Pulmonary artery endothelial cell (primary cell): ENCODE results near the gene LPP. TPM values are rescaled to one million over a fixed set of nuclear protein-coding genes. Genes with fewer than 3 reads are reported as not detected.

Experiments
- DNase-seq: peaks from one replicate; pipeline ENCODE4 v3.0.0-alpha.2; 2011; ENCODE audit warnings: low read depth, low spot score
- total RNA-seq: library from RNA; depleted of rRNA; stranded (reverse); fragments of >200 nt; gene quantifications from 2 replicates; pipeline ENCODE4 v1.2.3, GENCODE V29; 2014

LPP gene
- total RNA-seq, 1 donor from 2014 or later: 31.5 TPM

DNA sequence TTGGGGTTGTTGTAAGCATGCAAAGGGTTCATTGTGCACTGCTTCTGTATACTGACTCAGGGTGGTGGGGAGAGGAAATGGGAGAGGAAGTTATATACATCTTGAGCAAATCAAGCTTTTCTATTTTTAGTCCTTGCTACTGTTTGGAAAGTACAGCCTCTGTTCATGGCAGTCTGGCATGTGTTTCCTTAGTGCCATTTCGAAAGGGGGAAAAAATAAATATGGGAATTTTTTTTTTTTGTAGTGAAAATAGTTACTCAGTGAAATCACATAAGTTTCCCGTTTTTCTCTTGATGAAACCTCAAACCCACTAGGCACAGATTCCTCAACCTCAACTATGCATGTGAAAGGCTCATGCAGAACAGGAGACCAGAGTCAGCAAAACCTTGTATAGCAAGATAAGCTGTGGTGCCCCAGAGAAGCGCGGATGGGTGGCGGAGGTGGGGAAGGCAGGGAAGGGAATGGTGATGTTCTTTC, 353.3 kb downstream of the LPP start:
- DNase-seq: peak; percentile 47

DNA sequence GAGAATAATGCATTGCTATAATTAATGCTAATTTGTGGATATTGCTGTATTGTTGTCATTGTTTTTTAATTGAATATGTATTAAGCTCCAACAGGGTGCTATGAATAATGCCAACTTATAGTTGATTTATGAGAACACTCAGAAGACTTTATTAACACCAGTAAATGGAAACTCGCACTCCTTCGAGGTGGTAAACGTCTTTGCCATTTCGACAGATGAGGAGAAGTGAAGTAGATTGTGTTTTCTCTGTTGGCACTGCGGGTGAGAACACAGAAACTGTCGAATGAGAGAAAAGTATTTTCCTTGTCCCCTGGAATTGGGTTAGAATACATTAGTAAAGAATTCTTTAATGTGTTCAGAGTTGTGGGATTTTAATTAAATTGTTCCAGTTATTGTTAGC, 354.5 kb downstream of the LPP start:
- no peak for DNase-seq

DNA sequence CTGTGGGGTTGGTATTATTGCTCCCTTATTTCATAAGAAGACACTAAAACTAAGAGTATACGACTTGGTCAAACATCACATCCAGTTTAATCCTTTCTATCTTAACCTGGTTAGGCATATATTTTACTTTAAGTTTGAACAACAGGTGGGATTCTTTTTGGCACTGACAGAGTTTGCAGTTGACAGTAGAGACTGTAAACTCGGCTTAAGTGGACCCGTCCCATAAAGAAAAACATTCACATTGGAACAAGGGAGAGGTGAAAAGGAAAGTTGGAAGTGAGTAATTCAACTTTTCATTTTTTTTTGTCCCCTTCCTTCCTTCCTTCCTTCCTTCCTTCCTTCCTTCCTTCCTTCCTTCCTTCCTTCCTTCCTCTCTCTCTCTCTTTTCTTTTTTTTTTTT, 355.4 kb downstream of the LPP start:
- no peak for DNase-seq

DNA sequence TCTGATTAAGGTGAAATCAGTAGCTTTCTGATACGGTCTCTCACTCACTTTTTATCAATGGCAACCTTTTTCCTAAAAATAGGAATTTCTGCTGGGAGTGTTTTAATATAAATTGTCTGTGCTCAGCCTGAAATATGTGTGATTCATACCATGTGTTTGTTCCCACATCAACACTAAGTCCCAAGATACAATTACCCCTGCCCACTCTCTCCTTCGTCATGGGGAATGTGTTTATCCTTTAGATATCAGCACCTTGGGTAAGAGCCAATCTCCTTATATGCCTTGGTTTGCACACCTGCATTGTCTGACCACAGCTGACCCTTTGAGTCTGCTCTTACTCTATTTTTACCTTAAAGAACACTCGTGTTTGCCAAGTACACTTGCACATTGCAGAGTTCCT, 356.4 kb downstream of the LPP start:
- peak; percentile 47 for DNase-seq

DNA sequence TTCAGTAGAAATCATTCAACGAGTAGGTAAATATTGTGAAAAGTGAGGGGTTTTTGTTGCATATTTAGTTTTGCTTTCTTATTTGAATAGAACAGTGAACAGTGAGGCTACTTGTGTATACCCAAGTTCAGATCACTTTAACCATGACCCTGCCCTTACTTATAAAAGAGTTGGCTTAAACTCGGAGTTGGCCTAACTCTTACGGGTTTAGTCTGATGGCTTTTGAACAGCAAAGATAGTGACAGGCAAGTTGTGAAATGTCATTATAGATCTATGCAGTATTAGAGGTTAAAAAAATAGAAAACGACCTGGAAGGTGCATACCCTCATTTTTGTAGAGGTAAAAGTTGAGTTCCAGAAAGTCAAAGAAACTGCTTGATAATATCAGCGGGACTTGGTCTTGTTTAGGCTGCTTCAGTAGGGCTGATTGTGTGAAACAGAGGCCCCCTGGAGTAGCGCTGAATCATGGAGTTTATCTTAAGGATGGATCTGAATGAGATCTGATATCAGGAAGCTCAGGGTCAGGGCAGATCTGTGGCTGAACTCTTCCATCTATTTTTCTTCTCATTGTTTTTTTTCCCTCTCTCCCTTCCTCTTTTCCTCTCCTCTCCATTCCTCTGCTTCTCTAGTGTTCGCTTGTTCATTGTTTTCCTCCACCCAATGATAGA, 359.8 kb downstream of the LPP start:
- no peak for DNase-seq

DNA sequence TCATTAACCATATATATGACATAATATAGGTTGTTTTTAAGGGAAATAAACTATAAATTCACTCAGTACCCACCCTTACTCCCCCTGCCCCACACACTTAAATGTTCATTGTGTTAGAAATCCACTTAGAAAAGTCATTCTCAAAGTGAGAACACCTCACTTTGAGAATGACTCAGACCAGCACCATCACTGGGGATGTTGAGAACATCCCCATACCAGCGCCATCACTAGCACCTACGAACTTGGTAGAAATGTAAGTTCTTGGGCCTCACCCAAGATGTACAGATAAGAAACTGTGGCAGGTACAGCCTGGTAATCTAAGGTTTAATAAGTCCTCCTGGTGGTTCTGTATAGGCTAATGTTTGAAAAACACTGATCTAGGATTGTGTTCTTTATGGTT, 362.6 kb downstream of the LPP start:
- DNase-seq: no peak

DNA sequence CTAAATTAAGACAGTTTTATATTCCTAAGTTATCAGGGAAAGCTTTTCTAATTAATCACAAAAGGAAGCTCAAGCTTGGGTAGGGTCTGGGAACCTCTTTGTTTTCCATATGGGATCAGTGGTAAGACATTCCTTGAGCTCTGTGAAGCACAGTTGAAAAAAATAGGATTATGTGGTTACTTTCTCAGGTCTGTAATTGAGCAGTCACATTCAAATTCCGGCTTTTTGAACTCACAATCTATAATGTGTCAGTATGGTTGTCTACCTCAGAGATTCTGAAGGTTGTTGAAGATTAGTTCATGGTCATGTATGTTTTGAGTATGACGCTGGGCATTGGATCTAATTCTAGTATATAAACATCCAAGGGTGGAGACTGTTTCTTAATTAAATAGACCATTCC, 364.5 kb downstream of the LPP start:
- DNase-seq: no peak

DNA sequence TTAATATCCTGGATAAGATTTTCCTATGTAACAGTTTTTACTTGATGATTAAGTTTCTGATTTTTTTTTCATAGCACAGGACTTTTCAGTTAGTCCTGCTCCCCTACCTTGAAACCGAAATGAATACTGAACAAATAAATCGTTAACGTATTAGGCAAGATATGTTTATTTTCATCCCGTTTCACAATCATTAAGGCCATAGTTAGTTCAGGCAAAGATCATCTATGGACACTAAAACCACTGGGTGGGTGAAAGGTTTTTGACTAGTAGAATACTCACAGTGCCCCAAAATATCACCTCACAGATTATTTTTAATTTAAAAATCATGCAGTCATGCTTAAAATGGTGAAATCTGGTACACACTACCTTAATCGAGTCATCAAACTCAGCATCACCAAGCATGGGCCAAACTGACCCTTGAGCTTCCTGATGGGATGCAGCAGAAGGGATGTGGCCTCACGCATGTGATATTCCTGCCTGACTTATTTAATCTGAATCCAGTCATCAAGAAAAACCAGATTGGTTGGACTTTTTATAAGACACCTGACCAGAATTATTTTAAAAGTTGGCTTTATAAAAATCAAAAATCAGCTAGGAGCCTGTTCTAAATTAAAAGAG, 365.0 kb downstream of the LPP start:
- DNase-seq: no peak

DNA sequence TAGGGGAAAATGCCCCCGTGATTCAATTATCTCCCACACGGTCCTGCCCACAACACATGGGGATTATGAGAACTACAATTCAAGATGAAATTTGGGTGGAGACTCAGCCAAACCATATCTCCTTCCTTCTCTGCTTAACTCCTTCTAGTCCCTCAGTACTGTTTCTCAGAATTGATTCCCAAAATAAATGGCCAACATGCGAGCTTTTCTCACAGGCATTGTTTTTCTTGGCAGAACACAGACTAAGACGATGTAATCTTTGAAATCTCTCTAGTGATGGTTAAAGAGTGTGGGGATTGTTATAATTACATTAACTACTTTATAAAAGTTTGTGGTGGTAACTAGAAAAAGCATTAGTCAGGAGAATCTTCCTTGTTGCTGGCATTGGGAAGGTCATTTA, 366.5 kb downstream of the LPP start:
- DNase-seq: no peak

DNA sequence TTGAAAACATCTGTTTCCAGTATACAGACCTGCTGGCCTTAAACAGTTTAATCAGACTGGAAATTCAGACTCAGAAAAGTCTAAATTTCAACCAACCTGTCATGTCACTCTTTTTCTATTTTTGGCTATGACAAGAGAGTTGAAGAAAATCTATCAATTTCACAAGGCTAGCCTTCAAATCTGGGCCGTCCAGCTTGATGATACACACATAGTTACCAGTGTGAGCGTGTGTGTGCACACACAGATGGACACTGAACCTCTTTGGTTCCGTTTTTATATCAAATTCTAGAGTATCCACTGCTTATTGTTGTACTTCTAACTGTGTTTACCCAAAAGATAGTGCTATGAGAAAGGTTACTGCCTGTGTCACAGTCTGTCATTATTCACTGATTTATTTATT, 368.2 kb downstream of the LPP start:
- DNase-seq: no peak

DNA sequence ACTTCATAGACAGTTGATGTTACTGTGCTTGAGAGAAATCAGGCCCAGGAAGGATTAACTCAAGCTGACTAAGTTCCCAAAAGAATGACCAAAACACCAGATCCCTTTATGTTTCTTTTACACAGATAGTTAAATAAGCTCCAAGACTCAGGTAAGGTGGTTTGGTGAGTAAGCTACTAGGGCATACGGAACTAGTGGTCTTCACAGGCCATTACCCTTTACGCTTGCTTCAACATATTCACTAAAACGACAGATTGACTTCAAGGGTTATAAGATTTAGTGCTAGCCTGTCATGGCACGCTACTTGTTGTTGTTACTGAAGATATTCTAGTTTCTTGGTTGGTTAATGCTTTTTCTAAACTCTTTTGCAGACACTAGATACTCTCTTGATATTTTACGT, 369.3 kb downstream of the LPP start:
- no peak for DNase-seq

DNA sequence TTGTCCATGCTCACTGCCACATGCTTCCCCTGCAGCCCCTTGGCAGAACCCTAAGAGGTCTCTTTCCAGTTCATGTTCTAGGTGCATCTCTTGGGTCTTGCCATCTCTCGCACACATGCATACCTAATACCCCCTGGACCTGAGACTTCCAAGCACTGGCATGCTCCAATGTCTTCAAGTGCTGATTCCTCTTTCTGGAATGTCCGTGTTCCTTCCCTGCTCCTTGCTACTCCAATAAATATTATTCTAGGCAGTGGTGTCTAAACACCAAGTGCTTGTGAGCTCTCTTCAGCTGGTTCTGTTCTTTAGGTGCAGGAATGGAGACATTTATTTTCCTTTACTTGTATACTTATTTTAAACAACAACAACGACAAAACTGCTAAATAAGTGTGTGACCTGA, 370.1 kb downstream of the LPP start:
- DNase-seq: no peak

DNA sequence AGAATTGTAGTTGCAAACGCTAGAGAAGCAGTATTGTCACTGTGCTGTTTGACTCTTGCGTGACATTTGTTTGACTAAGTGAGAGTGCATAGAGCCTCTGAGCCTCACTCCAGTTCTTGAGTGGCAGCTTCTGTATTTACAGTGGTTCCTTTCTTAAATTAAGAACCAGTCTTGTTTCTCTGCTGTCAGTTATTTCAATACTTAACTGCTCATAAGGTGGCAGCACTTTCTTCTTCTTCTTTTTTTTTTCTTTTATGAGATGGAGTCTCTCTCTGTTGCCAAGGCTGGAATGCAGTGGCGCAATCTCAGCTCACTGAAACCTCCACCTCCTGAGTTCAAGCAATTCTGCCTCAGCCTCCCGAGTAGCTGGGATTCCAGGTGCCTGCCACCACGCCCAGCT, 372.1 kb downstream of the LPP start:
- no peak for DNase-seq

DNA sequence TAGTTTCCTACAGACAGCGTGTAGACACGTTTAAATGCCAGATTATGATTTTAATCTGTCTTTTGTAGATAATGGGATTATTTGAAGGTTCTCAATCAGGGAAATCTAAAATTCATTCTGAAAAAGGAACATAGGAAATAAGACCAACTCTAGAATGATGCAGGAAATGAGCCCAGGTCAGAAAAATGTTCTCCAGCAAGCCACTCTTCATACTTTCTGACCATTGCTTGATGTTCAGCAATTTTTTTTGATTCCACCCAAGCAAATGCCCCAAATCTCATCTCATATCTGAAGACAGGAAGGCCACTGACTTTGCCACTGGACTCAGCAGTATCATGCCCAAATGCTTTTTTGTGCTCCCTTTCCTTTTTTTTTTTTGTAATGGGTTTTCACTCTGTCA, 373.4 kb downstream of the LPP start:
- DNase-seq: no peak

DNA sequence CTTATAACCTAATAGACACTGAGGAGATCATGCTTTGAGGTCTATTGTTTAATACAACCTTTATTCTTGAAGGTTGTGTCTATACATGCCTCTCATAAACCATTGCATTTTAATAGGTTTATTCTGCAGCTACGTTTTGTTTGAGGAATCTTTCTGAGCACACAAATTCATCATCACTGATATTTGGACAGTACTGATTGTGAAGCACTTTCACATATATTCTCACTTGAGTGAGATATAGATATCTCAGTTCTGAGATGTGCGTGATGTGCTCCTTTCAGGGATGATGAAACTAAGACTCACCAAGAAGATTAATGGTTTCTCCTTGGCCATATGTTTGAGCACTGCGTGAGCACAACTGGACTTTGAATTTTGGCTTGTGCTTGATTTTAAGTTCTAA, 374.4 kb downstream of the LPP start:
- no peak for DNase-seq

DNA sequence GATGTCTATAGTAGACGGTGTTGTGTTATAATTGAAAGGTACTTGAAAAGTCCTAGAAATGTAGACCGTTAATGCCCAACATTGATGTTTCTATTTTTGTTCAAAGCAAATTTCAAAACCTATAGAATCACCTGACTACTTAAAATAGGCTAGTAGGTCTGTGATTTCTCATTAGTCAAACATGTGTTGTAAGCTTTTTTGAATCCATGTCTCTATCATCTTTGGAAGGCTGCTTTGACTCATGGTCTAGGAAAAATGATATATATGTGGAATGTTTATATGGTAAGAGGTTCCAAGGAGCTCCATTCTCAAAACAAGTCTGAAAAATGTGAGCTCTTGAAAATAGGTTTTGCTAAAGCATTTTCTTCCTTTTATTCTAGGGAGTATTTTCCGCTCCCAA, 375.3 kb downstream of the LPP start:
- no peak for DNase-seq

DNA sequence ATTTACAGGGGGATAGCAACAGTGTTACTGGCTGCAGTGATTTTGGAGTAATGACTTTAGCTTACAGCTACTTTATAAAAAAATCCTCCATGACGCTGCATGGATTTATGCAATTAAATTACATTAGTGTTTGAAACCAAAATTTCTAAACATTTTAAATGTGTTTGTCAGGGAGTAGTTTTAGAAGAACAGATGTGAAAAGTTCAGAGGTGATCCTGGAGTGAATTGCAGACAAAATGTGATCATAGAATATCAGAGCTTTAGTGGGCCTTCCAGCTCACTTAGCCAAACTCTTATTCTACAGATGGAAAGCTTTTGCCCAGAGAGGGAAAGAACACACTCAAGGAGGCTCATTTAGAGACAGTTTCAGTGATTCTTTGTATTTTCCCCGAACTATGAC, 376.3 kb downstream of the LPP start:
- no peak for DNase-seq

DNA sequence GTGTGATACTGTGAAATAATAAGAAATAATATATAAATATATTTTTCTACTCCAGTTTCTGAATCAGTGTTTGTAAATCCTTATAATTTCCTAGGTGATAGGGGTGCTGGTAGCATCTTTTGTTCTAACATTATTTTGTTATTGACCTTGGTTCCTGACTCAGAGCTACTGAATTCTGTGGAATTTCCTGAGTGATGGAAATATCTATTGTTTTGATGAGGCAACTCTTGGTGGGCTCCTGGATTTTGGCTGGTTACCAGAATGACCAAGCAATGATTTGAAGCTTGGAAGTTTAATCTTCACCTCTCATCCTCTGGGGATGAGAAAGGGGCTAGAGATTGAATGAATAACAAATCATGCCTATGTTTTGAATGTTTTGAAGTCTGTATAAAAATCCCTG, 377.3 kb downstream of the LPP start:
- peak; percentile 90 for DNase-seq

DNA sequence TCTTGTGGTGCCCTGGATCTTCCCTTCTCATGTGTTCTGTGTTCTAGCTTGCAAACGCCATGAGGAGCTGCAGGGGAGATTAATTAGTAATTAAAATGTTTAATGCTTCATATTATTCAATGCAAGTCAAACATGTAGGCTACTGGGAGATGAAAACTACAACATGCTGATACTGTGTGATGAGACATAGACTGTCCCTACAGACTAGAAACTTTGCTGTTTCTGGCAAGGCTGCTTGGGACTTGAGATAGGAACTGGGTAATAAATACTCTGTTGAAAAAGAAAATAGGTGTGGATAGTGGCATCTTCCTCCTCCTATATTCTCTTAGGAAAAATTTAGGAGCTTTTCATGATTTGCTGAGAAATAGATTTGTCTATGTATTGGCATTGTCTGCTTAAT, 379.2 kb downstream of the LPP start:
- no peak for DNase-seq

DNA sequence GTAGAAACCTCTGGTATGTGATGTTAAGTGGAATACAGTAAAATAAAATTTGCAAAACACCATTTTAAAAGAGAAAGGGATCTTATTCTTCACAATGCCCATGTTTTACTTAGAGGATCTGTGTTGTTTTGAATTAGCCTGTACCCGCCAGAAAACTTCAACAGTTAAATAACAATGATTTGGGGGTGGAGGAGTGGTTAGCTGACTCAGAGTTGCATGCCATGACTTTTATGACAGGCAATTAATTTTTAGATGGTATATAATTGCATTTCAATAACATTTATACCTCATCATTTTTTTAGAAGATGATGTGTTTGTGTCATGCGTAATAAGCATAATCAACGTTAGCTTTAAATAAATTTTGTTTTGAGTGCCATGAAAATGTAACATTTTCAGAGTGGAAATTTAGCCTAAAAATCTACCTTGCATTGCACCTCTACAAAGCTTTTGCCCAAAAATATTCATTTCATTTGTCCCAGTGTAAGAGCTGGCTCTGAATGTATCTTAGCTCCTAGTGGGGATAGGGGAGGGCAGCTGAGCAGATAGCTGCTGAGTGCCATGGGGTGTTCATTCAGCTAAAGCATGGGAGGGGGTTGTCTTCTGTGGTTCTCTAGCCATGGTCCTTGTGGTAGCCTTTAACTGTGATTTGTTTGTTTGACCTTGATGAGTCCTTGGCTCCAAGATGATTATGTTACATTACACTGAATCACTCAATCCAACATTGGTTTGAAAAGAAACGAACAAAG, 379.8 kb downstream of the LPP start:
- DNase-seq: no peak

DNA sequence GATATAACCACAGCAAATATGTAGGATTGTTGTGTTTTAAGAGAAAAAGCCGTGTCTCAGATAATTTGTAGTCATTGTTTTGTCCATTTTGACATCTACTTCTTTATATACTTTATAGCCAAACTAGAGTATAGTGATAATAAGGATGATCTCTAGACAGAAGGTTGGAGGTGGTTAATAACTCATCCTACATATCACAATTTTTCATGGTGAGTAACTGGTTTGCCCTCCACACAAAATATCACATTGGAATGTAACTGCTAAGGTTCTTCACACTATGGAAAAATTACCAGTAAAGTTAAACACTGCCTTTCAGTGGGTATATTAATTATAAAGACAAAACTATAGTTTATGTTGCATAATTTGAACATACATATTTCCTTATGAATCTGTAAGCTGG, 380.7 kb downstream of the LPP start:
- no peak for DNase-seq

DNA sequence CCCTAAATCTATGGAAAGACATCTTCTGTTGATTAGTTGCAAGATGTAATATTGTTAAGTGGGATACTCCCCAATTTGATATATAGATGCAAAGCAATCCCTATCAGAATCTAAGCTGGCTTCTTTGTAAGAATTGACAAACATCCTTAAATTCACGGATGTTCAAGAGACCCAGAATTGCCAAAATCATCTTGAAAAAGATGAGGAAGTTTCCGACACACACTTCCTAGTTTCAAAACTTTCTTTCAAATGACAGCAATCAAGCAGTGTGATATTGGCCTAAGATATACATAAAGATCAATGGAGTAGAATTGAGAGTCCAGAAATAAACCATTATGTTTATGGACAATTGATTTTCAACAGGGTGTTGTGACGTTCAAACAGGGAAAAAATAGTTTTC, 383.6 kb downstream of the LPP start:
- DNase-seq: no peak

DNA sequence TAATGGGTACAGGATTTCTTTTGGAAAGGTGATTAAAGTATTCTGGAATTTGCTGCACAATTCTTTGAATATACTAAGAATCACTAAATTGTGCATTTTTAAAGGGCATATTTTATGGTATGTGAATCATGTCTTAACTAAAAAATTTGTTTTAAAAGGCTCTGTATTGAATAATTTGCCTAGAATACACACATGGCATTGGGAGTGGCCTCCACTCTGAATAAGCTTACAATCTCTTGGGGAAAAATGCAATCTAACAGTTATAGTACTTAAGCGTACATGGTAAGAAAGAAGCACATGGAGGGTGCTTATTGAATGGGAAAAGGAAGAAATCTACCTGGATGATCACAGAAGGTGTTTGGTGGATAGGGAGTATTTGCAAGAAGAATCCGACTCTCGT, 385.1 kb downstream of the LPP start:
- DNase-seq: no peak
